AG09309 (cell line): ENCODE measurements around the gene EPN2.
"Not testable (repeated sequence)": the region's sequence is repeated elsewhere in the genome, so short reads cannot be mapped to it uniquely, and the experiment has no call there.

Experiments used
- DNase-seq: peaks from one replicate; pipeline ENCODE4 v3.0.0-alpha.2; 2010; ENCODE audit warnings: low read depth
- H3K4me3 ChIP-seq: 2 replicates; pipeline ENCODE4 v1.5.1; 2011; ENCODE audit warnings: mild to moderate bottlenecking, low read depth, low read length, moderate library complexity; ENCODE audit not compliant: control insufficient read depth
- TF ChIP-seq, protein P1 (sequence below): IDR thresholded peaks from 2 replicates; pipeline ENCODE4 v1.5.1; 2011; ENCODE audit warnings: mild to moderate bottlenecking, low read depth, low read length, inconsistent platforms; ENCODE audit not compliant: insufficient read depth, control insufficient read depth; ENCODE audit errors: missing control alignments

The EPN2 gene

DNA sequence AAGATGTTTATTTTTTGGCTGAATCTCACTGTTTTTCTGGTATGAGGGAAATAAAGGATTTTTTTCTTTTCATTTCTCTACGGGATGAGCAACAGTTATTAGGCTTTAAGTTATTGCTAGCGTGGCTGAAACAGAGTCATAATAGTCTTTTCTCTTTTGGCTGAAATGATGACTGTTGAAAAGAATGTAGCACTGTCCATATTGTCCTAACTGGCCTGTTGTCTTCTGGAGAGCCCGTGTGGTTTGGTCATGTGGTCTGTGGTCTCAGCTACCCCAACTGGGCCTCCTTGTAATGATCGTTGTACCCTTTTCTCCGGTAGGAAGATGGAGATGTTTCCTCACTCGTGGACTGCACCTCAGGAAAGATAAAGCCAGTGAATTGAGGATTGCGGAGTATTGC, 36.6 kb downstream of the EPN2 start:
- DNase-seq: no peak
- no peak overlapping the region for H3K4me3 ChIP-seq
- TF ChIP-seq, protein P1, sequence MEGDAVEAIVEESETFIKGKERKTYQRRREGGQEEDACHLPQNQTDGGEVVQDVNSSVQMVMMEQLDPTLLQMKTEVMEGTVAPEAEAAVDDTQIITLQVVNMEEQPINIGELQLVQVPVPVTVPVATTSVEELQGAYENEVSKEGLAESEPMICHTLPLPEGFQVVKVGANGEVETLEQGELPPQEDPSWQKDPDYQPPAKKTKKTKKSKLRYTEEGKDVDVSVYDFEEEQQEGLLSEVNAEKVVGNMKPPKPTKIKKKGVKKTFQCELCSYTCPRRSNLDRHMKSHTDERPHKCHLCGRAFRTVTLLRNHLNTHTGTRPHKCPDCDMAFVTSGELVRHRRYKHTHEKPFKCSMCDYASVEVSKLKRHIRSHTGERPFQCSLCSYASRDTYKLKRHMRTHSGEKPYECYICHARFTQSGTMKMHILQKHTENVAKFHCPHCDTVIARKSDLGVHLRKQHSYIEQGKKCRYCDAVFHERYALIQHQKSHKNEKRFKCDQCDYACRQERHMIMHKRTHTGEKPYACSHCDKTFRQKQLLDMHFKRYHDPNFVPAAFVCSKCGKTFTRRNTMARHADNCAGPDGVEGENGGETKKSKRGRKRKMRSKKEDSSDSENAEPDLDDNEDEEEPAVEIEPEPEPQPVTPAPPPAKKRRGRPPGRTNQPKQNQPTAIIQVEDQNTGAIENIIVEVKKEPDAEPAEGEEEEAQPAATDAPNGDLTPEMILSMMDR: no peak

DNA sequence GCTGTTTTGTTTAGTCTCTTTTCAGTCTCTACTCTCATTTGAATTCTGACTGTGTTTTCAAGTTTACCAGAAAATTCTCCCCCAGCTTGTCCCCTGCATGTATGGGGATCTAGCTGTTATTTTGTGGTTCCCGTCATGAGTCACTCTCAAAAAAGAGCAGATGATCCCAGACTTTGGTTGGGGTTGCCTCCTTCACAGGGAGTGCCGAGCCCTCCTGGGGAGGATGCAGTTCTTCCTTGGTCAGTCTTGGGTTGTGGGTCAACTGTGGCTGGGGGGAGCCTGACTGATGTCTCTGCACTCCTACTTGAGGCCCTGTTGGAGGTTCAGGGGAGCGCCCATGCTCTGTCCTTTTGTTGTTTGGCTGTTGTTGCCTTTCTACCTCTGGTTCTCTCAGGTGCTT, 37.7 kb downstream of the EPN2 start:
- DNase-seq: no peak
- H3K4me3 ChIP-seq: no peak overlapping the region
- TF ChIP-seq, protein P1: no peak

DNA sequence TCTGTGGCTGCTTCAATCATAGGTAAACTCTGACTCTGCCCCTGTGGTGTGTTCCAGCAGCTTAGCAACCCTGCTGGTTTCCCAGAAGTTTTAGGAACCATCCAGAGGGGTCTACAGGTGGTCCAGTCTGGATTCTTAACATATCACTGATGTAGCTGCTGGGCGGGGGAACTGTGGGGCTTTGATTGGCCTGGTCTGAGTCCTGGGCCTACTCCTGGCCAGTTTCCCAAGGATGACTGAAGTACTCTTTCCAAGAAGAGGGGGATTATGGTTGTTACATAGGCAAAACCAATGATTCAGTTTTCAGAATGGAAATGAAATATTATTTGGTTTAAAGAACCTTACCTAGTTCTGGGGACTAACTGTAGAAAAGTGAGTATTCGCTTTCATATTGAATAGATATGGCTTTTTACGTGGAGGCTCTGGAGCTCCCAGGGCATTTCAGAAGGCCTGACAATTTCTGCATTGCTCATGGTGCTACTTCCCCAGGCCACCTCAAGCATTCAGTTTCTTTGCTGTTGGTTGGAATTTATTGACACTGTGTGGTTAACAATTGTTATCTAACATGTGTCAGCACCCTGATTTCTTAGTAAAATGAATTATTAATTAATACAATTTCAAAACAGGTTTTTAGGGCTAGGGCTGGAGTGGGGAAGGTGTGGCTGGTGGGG, 38.4 kb downstream of the EPN2 start:
- TF ChIP-seq, protein P1: no peak
- no peak for DNase-seq
- H3K4me3 ChIP-seq: no peak overlapping the region

DNA sequence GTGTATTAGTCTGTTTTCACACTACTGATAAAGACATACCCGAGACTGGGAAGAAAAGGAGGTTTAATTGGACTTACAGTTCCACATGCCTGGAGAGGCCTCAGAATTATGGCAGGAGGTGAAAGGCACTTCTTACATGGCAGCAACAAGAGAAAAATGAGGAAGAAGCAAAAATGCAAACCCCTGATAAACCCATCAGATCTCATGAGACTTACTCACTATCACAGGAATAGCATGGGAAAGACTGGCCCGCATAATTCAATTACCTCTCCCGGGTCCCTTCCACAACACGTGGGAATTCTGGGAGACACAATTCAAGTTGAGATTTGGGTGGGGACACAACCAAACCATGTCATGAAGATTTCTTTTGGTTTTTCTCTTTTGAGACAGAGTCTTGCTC, 41.1 kb downstream of the EPN2 start:
- not testable (repeated sequence) for DNase-seq, H3K4me3 ChIP-seq

DNA sequence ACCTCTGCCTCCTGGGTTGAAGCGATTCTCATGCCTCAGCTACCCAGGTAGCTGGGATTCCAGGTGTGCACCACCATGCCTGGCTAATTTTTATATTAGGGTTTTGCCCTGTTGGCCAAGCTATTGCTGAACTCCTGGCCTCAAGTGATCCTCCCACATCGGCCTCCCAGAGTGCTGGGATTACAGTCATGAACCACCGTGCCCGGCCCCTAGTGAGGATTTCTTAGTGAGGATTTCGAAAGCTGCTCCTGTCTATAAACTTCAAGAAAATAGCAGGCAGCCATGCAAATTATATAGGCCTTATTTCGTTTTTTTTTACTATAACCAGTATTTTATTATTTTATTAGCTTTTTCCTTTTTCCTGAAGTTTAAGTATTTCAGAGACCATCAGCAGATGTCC, 41.6 kb downstream of the EPN2 start:
- no peak overlapping the region for H3K4me3 ChIP-seq
- DNase-seq: no peak
- TF ChIP-seq, protein P1: no peak

DNA sequence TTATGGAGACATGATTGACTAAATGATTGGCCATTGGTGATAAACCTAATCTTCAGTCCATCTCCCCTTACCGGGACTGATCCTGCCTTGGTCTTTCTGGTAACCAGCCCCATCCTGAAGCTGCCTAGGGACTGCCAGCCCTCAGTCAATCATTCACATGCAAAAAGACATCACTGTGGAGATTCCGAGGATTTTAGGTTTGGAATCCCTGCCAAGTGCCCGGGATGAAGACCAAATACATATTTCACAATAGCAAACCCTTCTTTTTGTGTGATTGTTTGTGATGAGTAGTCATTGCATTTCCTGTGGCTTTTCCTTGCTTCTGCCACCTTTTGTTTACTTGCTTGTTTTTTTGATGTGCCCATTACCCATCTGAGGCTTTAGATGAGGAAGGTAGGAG, 44.0 kb downstream of the EPN2 start:
- TF ChIP-seq, protein P1: no peak
- H3K4me3 ChIP-seq: no peak overlapping the region
- no peak for DNase-seq

- no peak for DNase-seq
- TF ChIP-seq, protein P1: no peak
- H3K4me3 ChIP-seq: no peak overlapping the region
Observed at GRCh38 chr17:19284005-19284959, 47.1 kb downstream of the EPN2 start.
